WTC11 (cell line): ENCODE results near the gene ARVCF. TPM values are rescaled to one million over a fixed set of nuclear protein-coding genes. Genes with fewer than 3 reads are reported as not detected.
A peak's percentile ranks its signal among the peaks of the same experiment; 100 is the strongest.

Experiments used
- ATAC-seq: fragments of 200-7000 bp; cut with Tn5 transposase; 2 replicates; pipeline ENCODE4 v1.10.0; 2021; ENCODE audit warnings: mild to moderate bottlenecking, moderate library complexity
- CTCF ChIA-PET: fragments of 300-600 bp; sonication (Branson Sonifier 250); formaldehyde crosslinking; loops from one replicate; lab custom pipeline; 2021; ENCODE audit warnings: antibody characterized with exemption; lab: Charles Lee
- POLR2A ChIA-PET: fragments of 350-600 bp; sonication (Branson Sonifier 250); formaldehyde crosslinking; loops from one replicate; lab custom pipeline; 2021; ENCODE audit warnings: antibody characterized with exemption; lab: Charles Lee
- DNase-seq: peaks from one replicate; pipeline ENCODE4 v3.0.0; 2021; ENCODE audit warnings: low spot score
- H3K27ac Mint-ChIP-seq: 2 replicates; pipeline ENCODE4 v1.8.0; 2021; ENCODE audit warnings: mixed read lengths
- H3K27me3 Mint-ChIP-seq: 2 replicates; pipeline ENCODE4 v1.8.0; 2021; ENCODE audit warnings: low read depth, mild to moderate bottlenecking, moderate library complexity, mixed read lengths
- H3K36me3 Mint-ChIP-seq: 2 replicates; pipeline ENCODE4 v1.8.0; 2021; ENCODE audit warnings: mixed read lengths
- H3K4me1 Mint-ChIP-seq: 2 replicates; pipeline ENCODE4 v1.8.0; 2022; ENCODE audit warnings: mixed read lengths
- H3K4me3 Mint-ChIP-seq: 2 replicates; pipeline ENCODE4 v1.8.0; 2021; ENCODE audit warnings: mild to moderate bottlenecking, moderate library complexity, mixed read lengths
- H3K9me3 Mint-ChIP-seq: 2 replicates; pipeline ENCODE4 v1.8.0; 2021; ENCODE audit warnings: mixed read lengths
- ARID4B ChIP-seq: sonication (generic); formaldehyde crosslinking; IDR thresholded peaks from 2 replicates; pipeline ENCODE4 v1.8.0; 2023; ENCODE audit warnings: missing genetic modification reagents, mild to moderate bottlenecking, borderline replicate concordance
- ATF1 ChIP-seq: sonication (generic); formaldehyde crosslinking; IDR thresholded peaks from 2 replicates; pipeline ENCODE4 v1.8.1; 2023; ENCODE audit warnings: mild to moderate bottlenecking, moderate library complexity, missing genetic modification reagents
- CREB1 ChIP-seq: sonication (generic); formaldehyde crosslinking; IDR thresholded peaks from 2 replicates; pipeline ENCODE4 v1.8.0; 2023; ENCODE audit warnings: mild to moderate bottlenecking, missing genetic modification reagents
- CREM ChIP-seq: sonication (generic); formaldehyde crosslinking; IDR thresholded peaks from 2 replicates; pipeline ENCODE4 v1.8.1; 2022; ENCODE audit warnings: mild to moderate bottlenecking, missing genetic modification reagents, moderate library complexity
- E2F1 ChIP-seq: sonication (generic); formaldehyde crosslinking; IDR thresholded peaks from 2 replicates; pipeline ENCODE4 v1.8.0; 2022; ENCODE audit warnings: mild to moderate bottlenecking, missing genetic modification reagents
- E2F5 ChIP-seq: sonication (generic); formaldehyde crosslinking; IDR thresholded peaks from 2 replicates; pipeline ENCODE4 v1.8.1; 2022; ENCODE audit warnings: mild to moderate bottlenecking, moderate library complexity, missing genetic modification reagents
- ELF4 ChIP-seq: sonication (generic); formaldehyde crosslinking; IDR thresholded peaks from 2 replicates; pipeline ENCODE4 v1.8.1; 2022; ENCODE audit warnings: low read depth, mild to moderate bottlenecking, moderate library complexity, missing genetic modification reagents
- ETV6 ChIP-seq: sonication (generic); formaldehyde crosslinking; IDR thresholded peaks from 2 replicates; pipeline ENCODE4 v1.8.1; 2022; ENCODE audit warnings: mild to moderate bottlenecking, missing genetic modification reagents
- NFYB ChIP-seq: sonication (generic); formaldehyde crosslinking; conservative IDR thresholded peaks from 2 replicates; pipeline ENCODE4 v1.8.0; 2022; ENCODE audit warnings: low read depth, missing genetic modification reagents
- PRDM15 ChIP-seq: sonication (generic); formaldehyde crosslinking; IDR thresholded peaks from 2 replicates; pipeline ENCODE4 v1.8.0; 2022; ENCODE audit warnings: missing genetic modification reagents
- SP1 ChIP-seq: sonication (generic); formaldehyde crosslinking; conservative IDR thresholded peaks from 2 replicates; pipeline ENCODE4 v1.8.1; 2022; ENCODE audit warnings: missing genetic modification reagents
- STAT6 ChIP-seq: sonication (generic); formaldehyde crosslinking; conservative IDR thresholded peaks from 2 replicates; pipeline ENCODE4 v1.8.1; 2023; ENCODE audit warnings: mild to moderate bottlenecking, low read depth, missing genetic modification reagents, moderate library complexity
- ZNF138 ChIP-seq: sonication (generic); formaldehyde crosslinking; conservative IDR thresholded peaks from 2 replicates; pipeline ENCODE4 v1.8.1; 2022; ENCODE audit warnings: mild to moderate bottlenecking, moderate library complexity, missing genetic modification reagents
- ZNF232 ChIP-seq: sonication (generic); formaldehyde crosslinking; IDR thresholded peaks from 2 replicates; pipeline ENCODE4 v1.8.0; 2022; ENCODE audit warnings: mild to moderate bottlenecking, missing genetic modification reagents
- ZNF416 ChIP-seq: fragments of 250-450 bp; sonication (Bioruptor Pico); IDR thresholded peaks from 2 replicates; pipeline ENCODE4 v1.9.0; 2021; ENCODE audit warnings: mild to moderate bottlenecking, inconsistent platforms
- total RNA-seq: library from RNA; stranded (reverse); gene quantifications from 3 replicates; pipeline ENCODE4 v1.2.3, GENCODE V29; 2021

The ARVCF gene
- total RNA-seq, 1 experiment from 2014 or later = 65.4 TPM

GRCh38 chr22:20020533-20021195 lies 4.0 kb upstream of the ARVCF start, which contains the start of gene TANGO2:
Gene TANGO2, plus strand, starts transcription at chr22:20021110. Its CDS starts 15,689 bp downstream, at chr22:20036799.
- H3K4me1 Mint-ChIP-seq = peaks cover 12% of the 10 kb centered on the region
- no peaks in the 10 kb centered on the region for H3K36me3 Mint-ChIP-seq
- H3K27me3 Mint-ChIP-seq = peaks cover 43% of the 10 kb centered on the region
- DNase-seq (peak; percentile 90), ATAC-seq (peak; percentile 88)
- H3K9me3 Mint-ChIP-seq = no peaks in the 10 kb centered on the region
- CTCF ChIA-PET = interaction anchor here (0.6 to 1.6 kb wide), 12 partner anchors 12 to 290 kb away, joined by 3 to 6 read pairs (median 4); no protein-coding TSS in a partner anchor
- no peak within 1 kb of the TSS for H3K27ac Mint-ChIP-seq
- POLR2A ChIA-PET = no interaction called here
- H3K4me3 Mint-ChIP-seq = peak within 1 kb of the TSS; percentile 86
- TF ChIP-seq E2F1 (CRISPR knock-in tag) (no peak), ZNF138 (CRISPR knock-in tag) (no peak), STAT6 (CRISPR knock-in tag) (no peak), ZNF232 (CRISPR knock-in tag) (no peak), E2F5 (peak; percentile 70), ATF1 (CRISPR knock-in tag) (no peak), ELF4 (CRISPR knock-in tag) (no peak), NFYB (CRISPR knock-in tag) (peak; percentile 93), CREM (CRISPR knock-in tag) (0 out of 2 replicates have a peak, but pooled peaks have one; percentile 45), ZNF416 (CRISPR knock-in tag) (0 out of 2 replicates have a peak, but pooled peaks have one; percentile 16), SP1 (CRISPR knock-in tag) (peak; percentile 99), PRDM15 (CRISPR knock-in tag) (no peak)

- peak overlapping the region; percentile 67 for H3K4me3 Mint-ChIP-seq
- peaks cover 14% of the 10 kb centered on the region for H3K4me1 Mint-ChIP-seq
- H3K36me3 Mint-ChIP-seq = no peaks in the 10 kb centered on the region
- no peaks in the 10 kb centered on the region for H3K9me3 Mint-ChIP-seq
- ATAC-seq (no peak), DNase-seq (no peak)
- peaks cover 51% of the 10 kb centered on the region for H3K27me3 Mint-ChIP-seq
- ChIA-PET POLR2A (no interaction called here), CTCF (interaction anchor here (0.6 to 1.6 kb wide), 9 partner anchors 13 to 290 kb away, joined by 3 to 6 read pairs (median 4); no protein-coding TSS in a partner anchor)
- no peak overlapping the region for H3K27ac Mint-ChIP-seq
- TF ChIP-seq CREB1 (CRISPR knock-in tag) (no peak), STAT6 (CRISPR knock-in tag) (no peak), ETV6 (CRISPR knock-in tag) (no peak), ARID4B (no peak)
These were observed 3.3 kb upstream of the ARVCF start for GRCh38 chr22:20019661-20020532.
